Measurements from ENCODE around the gene CDC23.
"Not testable (repeated sequence)": the region's sequence is repeated elsewhere in the genome, so short reads cannot be mapped to it uniquely, and the experiment has no call there.

DNA sequence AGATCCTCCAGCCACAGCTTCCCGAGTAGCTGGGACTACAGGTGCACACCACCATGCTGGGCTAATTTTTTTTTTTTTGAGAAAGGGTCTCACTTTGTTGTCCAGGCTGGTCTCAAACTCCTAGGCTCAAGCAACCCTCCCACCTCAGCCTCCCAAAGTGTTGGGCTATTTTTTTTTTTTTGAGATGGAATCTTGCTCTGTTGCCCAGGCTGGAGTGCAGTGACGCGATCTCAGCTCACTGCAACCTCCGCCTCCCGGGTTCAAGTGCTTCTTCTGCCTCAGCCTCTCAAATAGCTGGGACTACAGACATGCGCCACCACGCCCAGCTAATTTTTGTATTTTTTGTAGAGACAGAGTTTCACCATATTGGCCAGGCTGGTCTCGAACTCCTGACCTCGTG, 57.1 kb downstream of the CDC23 start:
- TF ChIP-seq FOXA1 (IDR thresholded peaks at IDR 0.05); SP1 (IDR thresholded peaks at IDR 0.05); CTBP1 (IDR thresholded peaks at IDR 0.05; ENCODE audit: borderline replicate concordance); HDGF (IDR thresholded peaks at IDR 0.05; ENCODE audit: borderline replicate concordance); TARDBP (IDR thresholded peaks at IDR 0.05); ELF4 (IDR thresholded peaks at IDR 0.05); ARNT (IDR thresholded peaks at IDR 0.05): not testable (repeated sequence)
